ENCODE measurements around the gene UBE2G2.

GRCh38 chr21:44738621-44739020, 63.0 kb downstream of the UBE2G2 start:
- TF ChIP-seq CTCF (IDR thresholded peaks at IDR 0.05): no peak
- TF ChIP-seq POLR2A (IDR thresholded peaks at IDR 0.05): no peak
